Measurements from ENCODE around the gene DPYD. TPM values are rescaled to one million over a fixed set of nuclear protein-coding genes. Genes with fewer than 3 reads are reported as not detected.

The DPYD gene
- total RNA-seq, 1 donor from 2014 or later = 8.1 TPM

- Mint-ChIP-seq H3K27me3 (no peaks in the 10 kb centered on the region), H3K4me3 (ENCODE audit: low read depth) (no peak overlapping the region), H3K4me1 (ENCODE audit: low read depth) (no peaks in the 10 kb centered on the region), H3K9me3 (ENCODE audit: low read depth) (peaks cover 3% of the 10 kb centered on the region), H3K36me3 (ENCODE audit: insufficient read depth) (peaks cover 1% of the 10 kb centered on the region), H3K27ac (no peak overlapping the region)
- no peak for DNase-seq (ENCODE audit: low spot score, unreplicated experiment)
- TF ChIP-seq, protein P1, sequence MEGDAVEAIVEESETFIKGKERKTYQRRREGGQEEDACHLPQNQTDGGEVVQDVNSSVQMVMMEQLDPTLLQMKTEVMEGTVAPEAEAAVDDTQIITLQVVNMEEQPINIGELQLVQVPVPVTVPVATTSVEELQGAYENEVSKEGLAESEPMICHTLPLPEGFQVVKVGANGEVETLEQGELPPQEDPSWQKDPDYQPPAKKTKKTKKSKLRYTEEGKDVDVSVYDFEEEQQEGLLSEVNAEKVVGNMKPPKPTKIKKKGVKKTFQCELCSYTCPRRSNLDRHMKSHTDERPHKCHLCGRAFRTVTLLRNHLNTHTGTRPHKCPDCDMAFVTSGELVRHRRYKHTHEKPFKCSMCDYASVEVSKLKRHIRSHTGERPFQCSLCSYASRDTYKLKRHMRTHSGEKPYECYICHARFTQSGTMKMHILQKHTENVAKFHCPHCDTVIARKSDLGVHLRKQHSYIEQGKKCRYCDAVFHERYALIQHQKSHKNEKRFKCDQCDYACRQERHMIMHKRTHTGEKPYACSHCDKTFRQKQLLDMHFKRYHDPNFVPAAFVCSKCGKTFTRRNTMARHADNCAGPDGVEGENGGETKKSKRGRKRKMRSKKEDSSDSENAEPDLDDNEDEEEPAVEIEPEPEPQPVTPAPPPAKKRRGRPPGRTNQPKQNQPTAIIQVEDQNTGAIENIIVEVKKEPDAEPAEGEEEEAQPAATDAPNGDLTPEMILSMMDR (IDR thresholded peaks at IDR 0.05; ENCODE audit: unreplicated experiment) = no peak
Observed at GRCh38 chr1:97898948-97899347, 21.9 kb downstream of the DPYD start.

GRCh38 chr1:97895278-97895677 is 25.6 kb downstream of the DPYD start:
- Mint-ChIP-seq H3K27ac (no peak overlapping the region), H3K27me3 (no peaks in the 10 kb centered on the region), H3K4me1 (ENCODE audit: low read depth) (no peaks in the 10 kb centered on the region), H3K36me3 (ENCODE audit: insufficient read depth) (peaks cover 1% of the 10 kb centered on the region), H3K4me3 (ENCODE audit: low read depth) (no peak overlapping the region), H3K9me3 (ENCODE audit: low read depth) (peaks cover 3% of the 10 kb centered on the region)
- DNase-seq (ENCODE audit: low spot score, unreplicated experiment) = no peak
- TF ChIP-seq, protein P1 (IDR thresholded peaks at IDR 0.05; ENCODE audit: unreplicated experiment) = no peak

- H3K4me3 Mint-ChIP-seq (ENCODE audit: low read depth) = no peak overlapping the region
- peaks cover 2% of the 10 kb centered on the region for H3K36me3 Mint-ChIP-seq (ENCODE audit: insufficient read depth)
- H3K4me1 Mint-ChIP-seq (ENCODE audit: low read depth) = no peaks in the 10 kb centered on the region
- peaks cover 9% of the 10 kb centered on the region for H3K9me3 Mint-ChIP-seq (ENCODE audit: low read depth)
- H3K27ac Mint-ChIP-seq = no peak overlapping the region
- TF ChIP-seq, protein P1 (IDR thresholded peaks at IDR 0.05; ENCODE audit: unreplicated experiment) = no peak
- no peak for DNase-seq (ENCODE audit: low spot score, unreplicated experiment)
- no peaks in the 10 kb centered on the region for H3K27me3 Mint-ChIP-seq
Observed at GRCh38 chr1:97893844-97894243, 27.0 kb downstream of the DPYD start.

GRCh38 chr1:97886199-97886598 is 34.6 kb downstream of the DPYD start:
- no peak overlapping the region for H3K4me3 Mint-ChIP-seq (ENCODE audit: low read depth)
- H3K36me3 Mint-ChIP-seq (ENCODE audit: insufficient read depth) = peaks cover 6% of the 10 kb centered on the region
- DNase-seq (ENCODE audit: low spot score, unreplicated experiment) = no peak
- no peaks in the 10 kb centered on the region for H3K4me1 Mint-ChIP-seq (ENCODE audit: low read depth)
- H3K9me3 Mint-ChIP-seq (ENCODE audit: low read depth) = peaks cover 15% of the 10 kb centered on the region
- TF ChIP-seq, protein P1 (IDR thresholded peaks at IDR 0.05; ENCODE audit: unreplicated experiment) = no peak
- no peak overlapping the region for H3K27ac Mint-ChIP-seq
- no peaks in the 10 kb centered on the region for H3K27me3 Mint-ChIP-seq

GRCh38 chr1:97883823-97884222 is 37.0 kb downstream of the DPYD start:
- no peaks in the 10 kb centered on the region for H3K4me1 Mint-ChIP-seq (ENCODE audit: low read depth)
- H3K9me3 Mint-ChIP-seq (ENCODE audit: low read depth) = peaks cover 9% of the 10 kb centered on the region
- H3K4me3 Mint-ChIP-seq (ENCODE audit: low read depth) = no peak overlapping the region
- H3K36me3 Mint-ChIP-seq (ENCODE audit: insufficient read depth) = peaks cover 5% of the 10 kb centered on the region
- no peaks in the 10 kb centered on the region for H3K27me3 Mint-ChIP-seq
- H3K27ac Mint-ChIP-seq = no peak overlapping the region
- TF ChIP-seq, protein P1 (IDR thresholded peaks at IDR 0.05; ENCODE audit: unreplicated experiment) = no peak
- no peak for DNase-seq (ENCODE audit: low spot score, unreplicated experiment)
